ENCODE measurements around the gene MINDY4.

MINDY4 gene

DNA sequence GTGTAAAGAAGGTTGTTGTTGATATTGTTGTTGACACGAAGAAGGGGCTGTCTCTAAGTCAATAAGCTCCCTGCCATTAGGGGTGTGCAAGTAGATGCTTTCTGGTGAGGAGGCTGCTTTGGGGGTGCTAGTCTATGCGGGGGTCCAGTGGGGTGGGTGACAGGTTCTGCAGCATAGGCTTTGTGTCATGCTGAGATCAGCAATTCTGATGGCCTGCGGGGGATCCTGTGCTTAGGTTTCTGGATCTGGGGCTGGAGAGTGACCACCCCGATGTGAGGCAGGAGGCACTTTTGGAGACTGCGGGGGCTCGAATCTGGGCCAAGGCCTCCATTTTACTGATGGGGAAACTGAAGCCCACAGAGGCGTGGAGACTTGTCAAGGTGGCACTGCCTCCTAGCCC, 145.6 kb downstream of the MINDY4 start:
- no peak overlapping the region for H3K4me3 ChIP-seq (ENCODE audit: control insufficient read depth, low read depth, low read length)
- DNase-seq (ENCODE audit: low read depth): no peak
- TF ChIP-seq, protein P1, sequence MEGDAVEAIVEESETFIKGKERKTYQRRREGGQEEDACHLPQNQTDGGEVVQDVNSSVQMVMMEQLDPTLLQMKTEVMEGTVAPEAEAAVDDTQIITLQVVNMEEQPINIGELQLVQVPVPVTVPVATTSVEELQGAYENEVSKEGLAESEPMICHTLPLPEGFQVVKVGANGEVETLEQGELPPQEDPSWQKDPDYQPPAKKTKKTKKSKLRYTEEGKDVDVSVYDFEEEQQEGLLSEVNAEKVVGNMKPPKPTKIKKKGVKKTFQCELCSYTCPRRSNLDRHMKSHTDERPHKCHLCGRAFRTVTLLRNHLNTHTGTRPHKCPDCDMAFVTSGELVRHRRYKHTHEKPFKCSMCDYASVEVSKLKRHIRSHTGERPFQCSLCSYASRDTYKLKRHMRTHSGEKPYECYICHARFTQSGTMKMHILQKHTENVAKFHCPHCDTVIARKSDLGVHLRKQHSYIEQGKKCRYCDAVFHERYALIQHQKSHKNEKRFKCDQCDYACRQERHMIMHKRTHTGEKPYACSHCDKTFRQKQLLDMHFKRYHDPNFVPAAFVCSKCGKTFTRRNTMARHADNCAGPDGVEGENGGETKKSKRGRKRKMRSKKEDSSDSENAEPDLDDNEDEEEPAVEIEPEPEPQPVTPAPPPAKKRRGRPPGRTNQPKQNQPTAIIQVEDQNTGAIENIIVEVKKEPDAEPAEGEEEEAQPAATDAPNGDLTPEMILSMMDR (IDR thresholded peaks at IDR 0.05; ENCODE audit: control insufficient read depth, insufficient read depth, low read depth, low read length, missing control alignments): no peak

DNA sequence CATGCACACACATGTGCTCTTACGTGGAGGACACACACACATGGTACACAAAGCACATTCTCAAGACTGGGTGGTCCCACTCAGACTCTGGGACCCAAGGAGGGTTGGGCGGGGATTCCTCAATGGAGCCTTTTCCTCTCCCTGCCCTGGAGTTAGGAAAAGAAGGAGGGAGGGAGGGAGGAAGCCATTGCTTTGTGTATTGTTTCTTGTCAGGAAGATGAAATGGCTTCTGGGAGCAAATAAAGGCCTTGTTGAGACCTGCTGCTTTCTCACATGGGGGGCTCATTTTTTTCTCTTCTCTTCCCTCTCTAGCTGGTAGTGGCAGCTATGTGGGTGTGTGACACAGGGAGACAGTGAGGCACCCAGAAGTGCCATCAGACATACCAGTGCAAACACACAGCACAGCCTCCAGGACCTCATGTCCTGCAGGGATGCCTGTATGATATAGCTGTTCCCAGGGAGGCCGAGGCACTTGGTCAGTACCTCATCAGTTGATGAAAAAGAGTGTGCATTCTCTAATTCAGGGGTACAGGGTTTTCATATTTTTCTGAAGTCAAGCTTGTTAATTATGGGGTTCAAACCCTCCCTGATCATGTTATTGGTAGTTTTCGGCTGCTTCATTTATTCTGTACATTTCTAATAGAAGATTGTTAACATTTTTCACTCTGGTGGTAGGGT, 146.1 kb downstream of the MINDY4 start:
- H3K4me3 ChIP-seq (ENCODE audit: control insufficient read depth, low read depth, low read length): no peak overlapping the region
- TF ChIP-seq, protein P1 (IDR thresholded peaks at IDR 0.05; ENCODE audit: control insufficient read depth, insufficient read depth, low read depth, low read length, missing control alignments): no peak
- DNase-seq (ENCODE audit: low read depth): no peak

DNA sequence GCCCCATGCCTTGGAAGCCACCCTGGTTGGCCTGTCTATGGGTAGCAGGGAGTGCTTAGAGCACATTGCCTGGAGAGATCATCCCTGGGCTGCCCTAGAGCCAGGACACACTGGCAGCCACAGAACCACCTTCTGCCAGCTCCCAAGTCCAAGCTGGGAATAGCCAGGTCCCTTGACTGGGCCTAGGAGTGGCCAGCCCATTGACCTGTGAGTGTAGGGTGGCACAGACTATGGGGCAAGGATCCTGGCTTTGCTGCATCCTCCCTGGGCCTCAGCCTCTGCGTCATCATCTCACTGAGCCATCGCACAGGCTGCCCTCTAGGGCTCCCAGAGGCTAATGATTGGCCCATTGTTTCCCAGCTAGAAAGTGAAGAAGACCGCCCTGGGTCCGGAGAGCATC, 147.5 kb downstream of the MINDY4 start:
- no peak for DNase-seq (ENCODE audit: low read depth)
- no peak overlapping the region for H3K4me3 ChIP-seq (ENCODE audit: control insufficient read depth, low read depth, low read length)
- TF ChIP-seq, protein P1 (IDR thresholded peaks at IDR 0.05; ENCODE audit: control insufficient read depth, insufficient read depth, low read depth, low read length, missing control alignments): no peak

DNA sequence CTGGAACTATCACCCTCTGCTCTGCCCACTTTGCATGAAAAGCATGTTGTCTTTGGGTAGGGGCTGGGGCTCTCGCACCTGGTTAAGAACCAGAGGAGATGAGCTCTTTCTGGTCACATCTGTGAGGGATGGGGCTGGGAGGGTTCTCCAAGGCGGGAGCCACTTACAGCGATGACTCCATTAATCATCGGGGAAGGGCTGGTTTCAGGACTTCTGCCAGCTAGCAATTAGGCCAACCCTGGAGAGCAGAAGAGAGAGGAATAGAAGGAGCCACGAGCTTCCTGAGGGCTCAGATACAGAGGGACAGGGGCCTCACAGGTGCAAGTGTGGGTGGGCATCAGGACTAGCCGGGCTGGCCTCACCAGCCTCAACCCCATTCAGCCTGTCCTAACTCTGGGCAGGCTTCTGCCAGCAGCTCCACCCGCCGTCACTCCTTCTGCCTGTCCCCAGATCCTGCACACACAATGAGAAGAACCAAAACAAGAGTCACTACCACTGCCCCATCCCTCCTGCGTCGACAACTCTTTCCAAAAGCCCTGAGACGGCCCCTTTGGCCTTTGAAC, 148.9 kb downstream of the MINDY4 start:
- TF ChIP-seq, protein P1 (IDR thresholded peaks at IDR 0.05; ENCODE audit: control insufficient read depth, insufficient read depth, low read depth, low read length, missing control alignments): no peak
- H3K4me3 ChIP-seq (ENCODE audit: control insufficient read depth, low read depth, low read length): no peak overlapping the region
- no peak for DNase-seq (ENCODE audit: low read depth)

DNA sequence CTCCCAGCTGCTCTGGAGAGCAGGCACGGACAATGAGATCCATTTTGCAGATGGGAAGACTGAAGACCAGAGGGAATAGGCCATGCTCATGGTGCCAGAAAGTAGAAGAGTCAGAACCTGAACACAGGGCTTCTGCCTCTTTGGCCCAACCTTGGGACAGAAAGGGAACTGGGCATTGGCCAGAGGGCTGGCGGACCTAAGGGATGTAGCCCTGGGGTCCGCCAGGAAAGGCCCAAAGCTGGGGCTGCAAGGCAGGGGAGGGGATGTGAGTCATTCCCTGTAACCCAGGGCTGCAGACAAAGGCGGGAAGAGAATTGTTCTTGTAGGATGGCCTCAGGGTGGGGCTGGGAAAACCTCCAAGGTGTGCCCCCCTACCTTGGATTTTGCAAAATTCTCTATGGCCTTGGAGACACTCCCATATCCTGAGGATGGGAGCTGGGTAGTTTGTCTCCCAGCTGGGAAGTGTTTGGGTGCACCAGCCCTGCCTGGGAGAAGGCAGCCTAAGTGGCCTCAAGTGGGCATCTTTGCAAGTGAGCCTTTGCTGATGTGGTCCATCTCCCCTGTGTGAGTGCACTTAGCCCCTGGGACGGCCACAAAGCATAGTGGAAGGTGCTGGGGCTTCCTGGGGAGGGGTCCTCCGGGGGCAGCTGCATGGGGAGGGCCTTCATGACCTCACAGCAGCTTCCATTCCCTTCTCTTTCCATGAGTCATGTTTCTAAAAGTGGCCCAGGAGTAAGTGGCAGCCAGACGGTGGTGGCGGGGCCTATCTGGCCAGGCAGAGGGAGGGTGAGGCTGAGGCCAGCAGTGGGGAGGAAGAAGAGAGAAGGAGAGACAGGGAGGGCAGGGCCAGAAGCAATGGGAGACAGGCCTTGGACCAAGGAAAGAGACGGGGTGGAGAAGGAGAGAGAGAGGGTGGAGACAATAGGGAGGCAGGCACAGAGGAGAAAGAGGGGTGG, 149.6 kb downstream of the MINDY4 start:
- TF ChIP-seq, protein P1 (IDR thresholded peaks at IDR 0.05; ENCODE audit: control insufficient read depth, insufficient read depth, low read depth, low read length, missing control alignments): no peak
- no peak for DNase-seq (ENCODE audit: low read depth)
- no peak overlapping the region for H3K4me3 ChIP-seq (ENCODE audit: control insufficient read depth, low read depth, low read length)

DNA sequence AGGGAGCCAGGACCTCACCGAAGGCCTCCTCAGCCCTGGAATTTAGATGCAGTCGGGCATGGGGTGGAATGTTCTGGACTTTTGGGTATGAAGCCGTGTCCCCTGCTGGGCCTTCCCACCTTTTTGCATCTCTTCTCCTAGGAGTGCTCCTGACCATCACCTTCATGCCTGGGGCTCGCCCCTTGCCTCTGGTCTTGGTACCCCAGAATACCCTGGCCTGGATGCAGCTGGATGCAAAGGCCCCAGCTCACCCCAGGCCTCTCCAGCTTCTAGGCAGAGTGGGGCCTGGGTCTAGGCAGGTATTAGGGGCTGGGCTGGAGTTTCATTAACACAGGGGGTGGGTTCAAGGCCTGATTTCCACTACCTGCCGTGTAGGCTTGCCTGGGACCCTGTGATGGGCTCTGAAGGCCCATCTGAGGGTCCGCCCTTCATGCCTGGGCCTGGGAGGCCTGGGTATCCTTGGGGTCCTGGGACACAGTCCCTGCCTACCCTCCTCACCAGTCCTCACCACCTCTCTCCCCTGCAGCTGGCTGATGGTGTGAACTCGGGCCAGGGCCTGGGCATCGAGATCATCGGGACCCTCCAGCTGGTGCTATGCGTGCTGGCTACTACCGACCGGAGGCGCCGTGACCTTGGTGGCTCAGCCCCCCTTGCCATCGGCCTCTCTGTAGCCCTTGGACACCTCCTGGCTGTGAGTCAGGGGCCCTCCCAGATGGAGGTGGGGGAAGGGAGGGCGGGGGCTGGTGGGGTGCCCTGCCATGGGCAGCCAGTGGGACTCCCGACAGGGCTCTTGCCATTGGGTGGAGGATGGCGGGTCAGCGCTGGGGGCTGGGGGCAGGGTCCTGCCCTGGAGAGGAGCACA, 150.6 kb downstream of the MINDY4 start:
- TF ChIP-seq, protein P1 (IDR thresholded peaks at IDR 0.05; ENCODE audit: control insufficient read depth, insufficient read depth, low read depth, low read length, missing control alignments): no peak

More for the DNA sequence above, 150.6 kb downstream of the MINDY4 start:
- no peak for DNase-seq (ENCODE audit: low read depth)
- H3K4me3 ChIP-seq (ENCODE audit: control insufficient read depth, low read depth, low read length): no peak overlapping the region
